ENCODE results near the gene GALNT14.

Gene GALNT14

GRCh38 chr2:31003749-31004148, 134.5 kb downstream of the GALNT14 start:
- DNase-seq: no peak

GRCh38 chr2:31002537-31003150, 135.6 kb downstream of the GALNT14 start:
- DNase-seq: no peak

DNA sequence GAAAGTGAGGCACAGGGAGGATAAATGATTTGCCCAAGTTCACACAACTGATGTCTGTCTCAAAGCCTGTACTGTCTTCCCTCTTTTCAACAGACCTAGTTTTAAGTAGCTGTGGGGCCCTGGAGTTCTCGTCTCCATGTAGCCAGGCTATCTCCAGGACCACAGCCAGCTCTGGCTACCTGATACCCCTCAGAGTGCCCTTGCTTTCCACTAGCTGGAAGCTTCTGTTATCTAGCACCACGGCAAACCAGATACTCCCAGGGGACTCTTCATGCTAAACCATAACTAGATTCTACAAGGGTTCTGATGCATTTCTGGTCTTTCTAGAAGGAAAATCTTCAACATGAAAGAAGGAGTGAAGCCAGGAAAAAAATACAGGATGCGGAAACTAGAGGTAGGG, 137.3 kb downstream of the GALNT14 start:
- DNase-seq: no peak

DNA sequence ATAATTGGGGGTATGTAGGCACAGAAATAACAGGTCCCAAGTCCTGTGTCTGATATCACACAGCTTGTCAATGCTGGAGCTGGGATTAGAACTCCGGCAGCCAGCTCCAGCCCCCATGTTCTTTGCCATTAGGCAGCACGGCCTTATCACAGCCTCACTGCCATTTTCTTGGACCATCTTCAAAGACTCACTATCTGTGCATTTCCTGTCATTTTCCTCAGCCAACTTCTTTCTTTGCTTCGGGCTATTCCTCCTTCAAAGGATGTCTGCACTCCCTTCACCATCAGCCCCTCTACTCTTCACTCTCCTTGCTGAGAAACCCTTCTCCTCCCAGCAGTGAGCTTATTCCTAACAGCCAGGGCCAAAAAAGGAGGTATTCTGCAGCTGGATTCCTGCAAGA, 139.6 kb downstream of the GALNT14 start:
- DNase-seq: no peak

- no peak for DNase-seq
Observed at GRCh38 chr2:30997979-30998378, 140.3 kb downstream of the GALNT14 start.

DNA sequence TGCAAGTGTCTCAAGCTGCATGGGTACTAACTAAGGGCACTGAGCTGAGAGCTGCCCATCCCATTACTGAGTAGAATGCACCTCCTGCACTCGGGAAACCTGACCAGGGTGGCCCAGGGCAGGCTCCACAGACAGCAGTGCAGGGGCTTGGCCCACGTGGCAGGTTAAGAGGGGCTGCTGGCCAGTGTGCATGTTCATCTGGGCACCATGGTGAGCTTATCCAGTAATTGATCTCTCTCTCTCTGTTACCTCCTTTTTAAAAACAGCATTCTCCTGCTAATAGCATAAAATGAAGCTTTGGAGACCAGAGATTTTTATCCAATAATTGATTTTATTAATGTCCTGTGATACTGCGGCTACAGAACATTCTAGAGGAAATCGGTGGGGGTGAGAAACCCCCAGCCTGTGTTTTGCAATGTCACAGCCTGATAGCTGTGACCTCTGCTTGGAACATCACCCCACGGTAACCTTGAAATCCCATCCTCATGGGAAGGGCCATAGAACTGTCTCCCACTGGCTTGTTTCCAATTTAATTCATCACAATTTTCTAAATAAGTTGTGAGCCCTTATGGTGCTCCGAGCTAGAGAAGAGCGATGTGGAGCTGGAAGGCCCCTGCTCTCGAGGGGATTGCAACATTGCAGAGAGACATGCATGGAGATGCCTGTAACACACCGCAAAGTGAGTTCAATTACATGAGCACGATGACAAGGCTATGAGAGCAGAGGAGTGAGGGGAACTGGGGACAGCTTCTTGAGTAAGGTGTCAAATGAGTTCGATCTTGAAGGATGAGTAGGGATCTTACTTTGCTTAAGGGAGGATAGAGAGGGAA, 143.8 kb downstream of the GALNT14 start:
- DNase-seq: no peak

DNA sequence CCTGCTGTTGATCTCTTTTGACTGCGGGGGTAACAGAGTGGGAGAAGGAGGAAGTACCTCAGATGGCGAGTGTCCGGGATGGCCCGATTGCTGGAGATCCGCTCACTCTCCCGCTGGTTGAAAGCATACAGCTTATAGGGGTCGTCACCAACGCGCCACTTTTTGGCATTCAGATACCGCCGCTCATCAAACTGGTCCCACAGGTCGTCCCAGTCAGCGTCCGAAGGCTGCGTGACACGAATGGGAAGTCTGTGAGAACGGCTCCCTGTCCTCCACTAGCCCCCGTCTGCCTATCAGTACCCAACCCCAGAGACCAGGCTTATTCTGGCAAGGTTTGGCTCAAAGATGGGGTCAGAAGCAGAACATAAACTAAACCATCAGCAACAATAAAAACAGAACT, 145.5 kb downstream of the GALNT14 start:
- no peak for DNase-seq

GRCh38 chr2:30990671-30991070, 147.6 kb downstream of the GALNT14 start:
- no peak for DNase-seq

DNA sequence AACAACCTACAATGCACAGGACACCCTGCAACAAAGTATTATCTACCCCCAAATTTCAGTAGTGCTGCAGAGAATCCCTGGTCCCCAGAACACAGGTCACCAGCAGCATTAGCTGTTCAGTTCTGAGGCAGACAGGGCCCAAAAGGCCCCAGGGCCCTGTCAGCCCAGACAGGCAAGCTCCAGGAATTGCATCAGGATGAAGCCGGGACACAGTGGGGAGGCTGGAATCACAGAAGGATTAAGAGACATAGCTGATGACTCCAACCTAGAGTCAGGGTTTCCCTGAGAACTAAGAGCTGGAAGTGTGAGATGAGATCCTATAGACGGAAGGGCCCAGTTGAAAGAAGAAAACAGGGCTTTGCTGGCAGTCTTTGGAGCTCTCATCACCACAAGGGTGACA, 148.1 kb downstream of the GALNT14 start:
- no peak for DNase-seq

- DNase-seq: no peak
Observed at GRCh38 chr2:30989746-30990145, 148.5 kb downstream of the GALNT14 start.

DNA sequence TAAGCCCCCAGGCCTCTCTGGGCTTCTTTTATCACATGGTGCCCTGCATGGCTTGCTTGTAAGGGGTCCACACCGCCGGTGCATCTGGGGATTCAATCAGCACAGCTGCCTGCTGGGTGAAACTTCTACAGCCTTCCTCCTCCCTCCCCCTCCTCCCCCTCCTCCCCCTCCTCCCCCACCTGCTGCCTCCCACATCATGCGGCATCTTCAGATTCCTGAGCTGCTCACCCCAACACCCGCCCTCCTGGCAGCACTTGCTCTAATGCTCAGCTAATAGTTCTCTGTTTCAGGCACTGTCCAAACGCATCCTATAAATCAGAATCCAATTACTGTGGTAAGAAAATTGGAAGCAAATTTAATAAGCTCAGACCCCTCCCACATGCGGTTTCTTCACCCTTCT, 150.7 kb downstream of the GALNT14 start:
- no peak for DNase-seq

DNA sequence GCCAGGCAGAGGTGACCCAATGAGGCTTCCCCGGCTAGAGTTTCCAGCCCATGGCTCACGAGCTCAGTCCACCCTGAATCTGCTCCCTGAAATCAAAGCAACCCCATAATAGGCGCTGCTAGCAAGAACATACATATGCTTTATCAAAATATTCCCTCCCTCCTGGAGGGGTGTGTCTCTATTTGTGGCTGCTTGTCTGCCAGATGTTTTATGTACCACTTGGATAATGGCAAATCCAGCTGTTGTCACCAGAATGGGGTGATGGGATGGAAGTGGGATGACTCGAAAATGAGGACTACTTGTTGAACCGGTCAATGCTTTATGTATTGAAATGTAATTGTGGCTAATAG, 152.0 kb downstream of the GALNT14 start:
- no peak for DNase-seq

DNA sequence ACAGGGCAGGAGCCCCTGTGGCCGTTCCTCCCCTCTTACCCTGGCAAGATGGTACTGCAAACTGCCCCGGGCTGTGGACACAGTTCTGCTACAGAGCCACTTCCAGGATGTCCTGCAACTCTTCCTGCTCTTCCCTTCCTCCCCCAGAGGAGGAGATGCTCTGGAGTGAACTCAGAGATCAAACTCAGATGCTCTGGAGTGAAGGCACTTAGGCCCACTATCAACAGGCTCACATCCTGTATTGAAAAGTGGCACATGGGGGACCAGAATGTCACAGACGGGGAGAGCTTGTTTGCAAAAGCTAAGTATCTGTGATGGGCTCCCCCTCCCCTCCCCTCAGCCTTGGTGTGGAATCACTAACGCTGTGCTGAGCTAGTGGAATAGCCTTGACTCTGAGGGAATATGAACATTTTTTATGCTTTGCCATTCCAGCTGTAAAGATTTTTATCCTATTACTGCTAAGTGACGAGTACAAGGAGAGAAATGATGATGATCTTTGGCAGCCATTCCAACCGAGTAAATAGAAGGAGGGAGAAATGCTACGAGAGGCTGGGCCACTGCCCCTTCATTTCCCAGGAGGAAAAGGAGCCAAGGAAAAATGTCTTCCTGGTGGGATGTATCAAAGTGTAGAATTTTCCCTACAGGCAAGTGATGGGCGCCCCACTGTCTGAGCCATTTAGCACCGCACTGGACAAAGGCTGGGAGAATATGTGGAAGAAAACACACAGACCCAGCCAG, 152.6 kb downstream of the GALNT14 start:
- DNase-seq: no peak

- DNase-seq: no peak
Observed at GRCh38 chr2:30984148-30984547, 154.1 kb downstream of the GALNT14 start.

GRCh38 chr2:30981510-30981909, 156.7 kb downstream of the GALNT14 start:
- DNase-seq: peak; percentile 63

GRCh38 chr2:30981096-30981495, 157.1 kb downstream of the GALNT14 start:
- DNase-seq: no peak

GRCh38 chr2:30979822-30980245, 158.4 kb downstream of the GALNT14 start:
- no peak for DNase-seq

GRCh38 chr2:30978854-30979253, 159.4 kb downstream of the GALNT14 start:
- no peak for DNase-seq

GRCh38 chr2:30978044-30978443, 160.2 kb downstream of the GALNT14 start:
- no peak for DNase-seq

DNA sequence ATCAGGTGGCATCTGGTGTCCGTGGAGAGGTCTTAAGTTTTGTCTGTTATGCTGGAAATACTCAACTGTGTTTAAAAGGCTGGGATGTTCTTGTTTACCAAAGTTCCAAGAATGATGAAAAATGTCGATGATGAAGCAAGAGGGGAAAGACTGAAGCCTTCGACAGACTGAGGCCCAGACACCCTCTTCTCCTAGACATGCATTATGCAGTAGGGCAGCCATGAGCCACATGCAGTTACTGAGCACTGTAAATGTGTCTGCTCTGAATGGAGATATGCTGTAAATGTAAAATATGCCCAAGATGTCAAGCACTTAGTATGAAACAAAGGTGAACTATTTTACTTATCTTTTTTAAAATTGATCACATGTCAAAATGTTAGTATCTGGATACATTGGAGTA, 163.1 kb downstream of the GALNT14 start:
- DNase-seq: no peak

GRCh38 chr2:30974554-30974953, 163.7 kb downstream of the GALNT14 start:
- DNase-seq: no peak

DNA sequence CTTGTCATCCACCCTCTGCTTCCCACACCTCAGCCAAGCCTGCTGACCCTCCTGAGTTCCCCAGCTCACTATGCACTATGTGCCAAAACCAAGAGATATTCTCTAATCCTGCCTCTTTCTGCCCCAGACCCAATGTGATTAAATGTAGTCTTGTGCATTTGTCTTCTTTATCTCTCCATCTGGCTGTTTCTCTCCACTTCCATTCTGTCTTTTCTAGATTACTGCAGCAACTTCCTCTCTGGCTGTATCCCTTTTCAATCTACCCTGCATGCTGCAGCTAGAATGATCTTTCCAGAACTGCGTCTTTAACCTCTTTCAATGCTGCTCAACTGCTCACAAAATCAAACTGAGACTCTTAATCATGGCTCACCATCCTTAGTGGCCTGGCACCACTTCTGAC, 164.1 kb downstream of the GALNT14 start:
- no peak for DNase-seq

DNA sequence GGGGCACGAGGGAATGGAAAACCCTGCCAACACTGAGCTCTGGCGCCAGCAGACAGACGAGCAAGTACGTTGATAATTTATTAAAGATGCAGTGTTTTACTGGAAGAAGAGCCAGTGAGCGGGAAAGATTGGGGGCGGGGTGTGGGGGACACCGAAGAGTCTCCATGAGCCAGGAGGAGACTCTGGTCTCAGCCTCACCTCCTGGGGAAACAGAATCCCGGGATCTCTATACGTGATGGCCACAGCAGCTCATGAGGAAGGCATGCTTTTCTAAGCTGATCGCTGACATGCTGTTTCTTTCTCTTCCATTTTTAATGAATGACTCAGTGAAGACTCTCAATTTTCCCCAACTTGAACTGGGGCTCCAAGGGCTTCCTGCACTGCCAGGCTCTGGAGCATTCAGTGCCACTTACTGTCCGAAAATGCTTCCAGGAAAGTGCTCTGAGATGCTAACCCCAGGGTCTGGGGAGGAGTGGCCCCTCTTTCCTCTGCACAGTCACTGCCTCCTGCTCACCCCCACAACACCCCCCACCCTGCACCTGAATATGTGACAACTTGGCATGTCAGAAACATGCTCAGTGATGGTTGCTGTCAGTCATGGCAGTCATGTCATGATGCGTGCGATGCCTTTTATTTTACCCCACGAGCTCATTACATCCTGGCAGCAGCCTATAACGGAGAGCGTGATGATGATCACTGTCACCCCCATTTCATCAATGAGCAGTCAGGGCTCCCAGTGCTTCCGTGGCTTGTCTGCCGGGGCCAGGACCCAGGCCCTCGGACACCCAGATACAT, 166.8 kb downstream of the GALNT14 start:
- no peak for DNase-seq
